ENCODE measurements around the gene RAD51D. TPM values are rescaled to one million over a fixed set of nuclear protein-coding genes. Genes with fewer than 3 reads are reported as not detected.
"Not testable (repeated sequence)": the region's sequence is repeated elsewhere in the genome, so short reads cannot be mapped to it uniquely, and the experiment has no call there.

The RAD51D gene
- polyA plus RNA-seq, 1 of the 3 experiments (the other 2 are of a cell fraction), result 11.6 TPM

- 24% methylated on average over 5 of the region's 5 CpGs for WGBS (ENCODE audit: low lambda C conversion rate)
- H3K9ac ChIP-seq, result peak overlapping the region; percentile 10; the same call in 1 of the 2 replicates
- peaks cover 3 to 16% of the 10 kb centered on the region in 2 experiments; a peak in 2 of 4 replicates for H3K4me1 ChIP-seq (ENCODE audit: control insufficient read depth in 1 of 2, insufficient read depth in 2 of 2, low read depth in 1 of 2, low read length in 1 of 2)
- TF ChIP-seq TCF12 (IDR thresholded peaks at IDR 0.05), result peak; percentile 14
- TF ChIP-seq SIN3A (IDR thresholded peaks at IDR 0.05; ENCODE audit: borderline replicate concordance, low read depth, low read length), result no peak
- TF ChIP-seq EZH2phosphoT487 (IDR thresholded peaks at IDR 0.05; ENCODE audit: borderline replicate concordance, low read depth), result no peak
- 0 out of 2 replicates have a peak, but pooled peaks have one; percentile 15 for TF ChIP-seq GATA2 (CRISPR knock-in tag; IDR thresholded peaks at IDR 0.05)
- TF ChIP-seq PBX3 (IDR thresholded peaks at IDR 0.05), result no peak
- TF ChIP-seq RXRA (IDR thresholded peaks at IDR 0.05; ENCODE audit: borderline replicate concordance, low read depth), result no peak
- no peak for TF ChIP-seq TAF1 (IDR thresholded peaks at IDR 0.05; ENCODE audit: borderline replicate concordance, low read depth, low read length)
- H2AFZ ChIP-seq (ENCODE audit: low read depth), result no peak overlapping the region
- H3K27me3 ChIP-seq (ENCODE audit: insufficient read depth), result no peaks in the 10 kb centered on the region
- peak overlapping the region in 1 of 2 experiments; percentile 54; a peak in 2 of 4 replicates for H3K27ac ChIP-seq (ENCODE audit: low read depth in 2 of 2, low read length in 1 of 2)
- 0 out of 2 replicates have a peak, but pooled peaks cover 6% of the 10 kb centered on the region for H4K20me1 ChIP-seq (ENCODE audit: insufficient read depth)
- peaks cover 22% of the 10 kb centered on the region for H3F3A ChIP-seq (replicated peaks; ENCODE audit: insufficient read depth)
- H3K9me3 ChIP-seq, result no peaks in the 10 kb centered on the region
- CTCF ChIA-PET, result no interaction called here
- peak; percentile 54 for DNase-seq
- H3K36me3 ChIP-seq (replicated peaks in 1 of 2; ENCODE audit: control insufficient read depth in 1 of 2, insufficient read depth in 2 of 2, low read length in 1 of 2), result no peaks in the 10 kb centered on the region
- peaks cover 43% of the 10 kb centered on the region for H3K79me2 ChIP-seq (ENCODE audit: insufficient read depth)
- H3K4me3 ChIP-seq (ENCODE audit: low read depth in 2 of 2, low read length in 1 of 2), result peak overlapping the region; percentile 9 to 40; a peak in 2 of 4 replicates
- POLR2A ChIA-PET, result no interaction called here
- H3K4me2 ChIP-seq, result peak overlapping the region; percentile 55
- no peaks in the 10 kb centered on the region for H3K9me2 ChIP-seq
These were observed 72.8 kb downstream of the RAD51D start for GRCh38 chr17:35046740-35047283.

DNA sequence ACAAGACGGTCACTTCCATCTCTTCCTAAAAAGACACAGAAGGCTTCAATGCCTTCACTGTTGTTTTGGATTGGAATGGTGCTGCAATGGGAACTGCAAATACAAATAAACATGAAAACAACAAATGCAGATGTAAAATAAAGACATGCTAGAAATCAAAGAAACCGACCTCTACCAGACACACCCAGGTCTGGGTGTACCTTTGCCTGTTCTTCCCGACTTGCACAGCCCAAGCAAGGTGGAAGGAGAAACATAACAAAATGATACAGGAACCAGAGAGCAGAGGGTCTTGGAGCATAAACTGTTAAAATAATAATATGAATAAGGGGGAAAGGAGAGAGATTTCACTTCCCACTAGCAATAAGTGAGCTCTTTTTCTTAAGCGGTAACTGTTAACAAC, 73.4 kb downstream of the RAD51D start:
- H3K27ac ChIP-seq (ENCODE audit: low read depth in 2 of 2, low read length in 1 of 2), result peak overlapping the region in 1 of 2 experiments; percentile 54; a peak in 1 of 4 replicates
- 0 out of 2 replicates have a peak, but pooled peaks cover 6% of the 10 kb centered on the region for H4K20me1 ChIP-seq (ENCODE audit: insufficient read depth)
- H3F3A ChIP-seq (replicated peaks; ENCODE audit: insufficient read depth), result peaks cover 16% of the 10 kb centered on the region
- no peaks in the 10 kb centered on the region for H3K27me3 ChIP-seq (ENCODE audit: insufficient read depth)
- no peaks in the 10 kb centered on the region for H3K36me3 ChIP-seq (replicated peaks in 1 of 2; ENCODE audit: control insufficient read depth in 1 of 2, insufficient read depth in 2 of 2, low read length in 1 of 2)
- TF ChIP-seq TCF12 (IDR thresholded peaks at IDR 0.05), result no peak
- no peak for TF ChIP-seq MAX (IDR thresholded peaks at IDR 0.05; ENCODE audit: low read depth)
- no peak for TF ChIP-seq MEF2A (IDR thresholded peaks at IDR 0.05; ENCODE audit: borderline replicate concordance, low read depth)
- TF ChIP-seq, protein P1, sequence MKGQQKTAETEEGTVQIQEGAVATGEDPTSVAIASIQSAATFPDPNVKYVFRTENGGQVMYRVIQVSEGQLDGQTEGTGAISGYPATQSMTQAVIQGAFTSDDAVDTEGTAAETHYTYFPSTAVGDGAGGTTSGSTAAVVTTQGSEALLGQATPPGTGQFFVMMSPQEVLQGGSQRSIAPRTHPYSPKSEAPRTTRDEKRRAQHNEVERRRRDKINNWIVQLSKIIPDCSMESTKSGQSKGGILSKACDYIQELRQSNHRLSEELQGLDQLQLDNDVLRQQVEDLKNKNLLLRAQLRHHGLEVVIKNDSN (IDR thresholded peaks at IDR 0.05; ENCODE audit: borderline replicate concordance, low read depth), result no peak
- TF ChIP-seq CHD2 (IDR thresholded peaks at IDR 0.05; ENCODE audit: low read length, partially characterized antibody), result no peak
- TF ChIP-seq EP300 (IDR thresholded peaks at IDR 0.05; ENCODE audit: borderline replicate concordance in 1 of 2, low read depth in 1 of 2, low read length in 1 of 2), result no peak
- TF ChIP-seq YY1 (IDR thresholded peaks at IDR 0.05; ENCODE audit: low read depth), result no peak
- no peak for TF ChIP-seq FOXJ3 (CRISPR knock-in tag; IDR thresholded peaks at IDR 0.05)
- H3K4me2 ChIP-seq, result peak overlapping the region; percentile 55
- no peaks in the 10 kb centered on the region for H3K9me2 ChIP-seq
- peak overlapping the region; percentile 10; the same call in 1 of the 2 replicates for H3K9ac ChIP-seq
- no peaks in the 10 kb centered on the region for H3K9me3 ChIP-seq
- peaks cover 3 to 16% of the 10 kb centered on the region in 2 experiments; a peak in 2 of 4 replicates for H3K4me1 ChIP-seq (ENCODE audit: control insufficient read depth in 1 of 2, insufficient read depth in 2 of 2, low read depth in 1 of 2, low read length in 1 of 2)
- H3K79me2 ChIP-seq (ENCODE audit: insufficient read depth), result peaks cover 41% of the 10 kb centered on the region
- POLR2A ChIA-PET, result no interaction called here
- CTCF ChIA-PET, result no interaction called here
- peak overlapping the region in 1 of 2 experiments; percentile 40; a peak in 3 of 4 replicates for H3K4me3 ChIP-seq (ENCODE audit: low read depth in 2 of 2, low read length in 1 of 2)
- 89% methylated on average over 4 of the region's 4 CpGs for WGBS (ENCODE audit: low lambda C conversion rate)
- DNase-seq, result no peak
- no peak overlapping the region for H2AFZ ChIP-seq (ENCODE audit: low read depth)

- CTCF ChIA-PET, result interaction anchor here (1.0 kb wide), 1 partner anchor 12 kb away, joined by 3 read pairs; no protein-coding TSS in a partner anchor
- H3K27ac ChIP-seq (ENCODE audit: low read depth in 2 of 2, low read length in 1 of 2); H3K4me3 ChIP-seq (ENCODE audit: low read depth in 2 of 2, low read length in 1 of 2); H3K9ac ChIP-seq; H3K36me3 ChIP-seq (replicated peaks in 1 of 2; ENCODE audit: control insufficient read depth in 1 of 2, insufficient read depth in 2 of 2, low read length in 1 of 2); H3K4me2 ChIP-seq; H3K9me2 ChIP-seq; H4K20me1 ChIP-seq (ENCODE audit: insufficient read depth); H3K27me3 ChIP-seq (ENCODE audit: insufficient read depth); H3K9me3 ChIP-seq; POLR2A ChIA-PET; DNase-seq; H2AFZ ChIP-seq (ENCODE audit: low read depth): not testable (repeated sequence)
- WGBS (ENCODE audit: low lambda C conversion rate), result 97% methylated on average over 13 of the region's 13 CpGs
- Histone ChIP-seq H3K79me2 (ENCODE audit: insufficient read depth) (peaks cover 38% of the 10 kb centered on the region), H3F3A (replicated peaks; ENCODE audit: insufficient read depth) (peaks cover 15% of the 10 kb centered on the region), H3K4me1 (ENCODE audit: control insufficient read depth in 1 of 2, insufficient read depth in 2 of 2, low read depth in 1 of 2, low read length in 1 of 2) (peaks cover 3 to 16% of the 10 kb centered on the region in 2 experiments; a peak in 2 of 4 replicates)
These were observed 74.1 kb downstream of the RAD51D start for GRCh38 chr17:35045458-35045979.
